ENCODE results near the gene CDH13.

Gene CDH13

GRCh38 chr16:83215406-83216001, 588.7 kb downstream of the CDH13 start:
- Mint-ChIP-seq H3K27ac (no peak overlapping the region), H3K9me3 (peaks cover 3% of the 10 kb centered on the region), H3K36me3 (ENCODE audit: low read depth) (no peaks in the 10 kb centered on the region), H3K4me3 (no peak overlapping the region), H3K27me3 (ENCODE audit: low read depth) (no peaks in the 10 kb centered on the region), H3K4me1 (ENCODE audit: low read depth) (peaks cover 3% of the 10 kb centered on the region)

DNA sequence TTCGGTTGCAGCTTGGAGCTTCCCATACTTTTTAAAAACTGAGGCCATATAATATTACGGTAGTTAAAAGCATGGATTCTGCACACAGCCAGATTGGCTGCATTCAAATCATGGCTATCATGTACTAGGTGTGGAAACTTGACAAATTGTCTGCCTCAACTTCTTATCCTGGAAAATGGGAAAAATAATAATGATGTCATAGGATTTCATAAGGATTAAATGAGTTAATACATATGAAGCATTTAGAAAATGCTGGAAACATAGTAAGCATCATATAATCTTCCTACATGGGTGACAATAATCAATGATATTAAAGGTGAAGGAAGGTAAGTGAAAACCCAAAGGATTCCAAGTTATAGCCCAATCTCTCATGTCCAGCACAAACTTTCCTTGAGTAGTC, 592.5 kb downstream of the CDH13 start:
- Mint-ChIP-seq H3K9me3 (peaks cover 3% of the 10 kb centered on the region), H3K4me3 (no peak overlapping the region), H3K27ac (no peak overlapping the region), H3K4me1 (ENCODE audit: low read depth) (peaks cover 2% of the 10 kb centered on the region), H3K36me3 (ENCODE audit: low read depth) (no peaks in the 10 kb centered on the region), H3K27me3 (ENCODE audit: low read depth) (no peaks in the 10 kb centered on the region)

DNA sequence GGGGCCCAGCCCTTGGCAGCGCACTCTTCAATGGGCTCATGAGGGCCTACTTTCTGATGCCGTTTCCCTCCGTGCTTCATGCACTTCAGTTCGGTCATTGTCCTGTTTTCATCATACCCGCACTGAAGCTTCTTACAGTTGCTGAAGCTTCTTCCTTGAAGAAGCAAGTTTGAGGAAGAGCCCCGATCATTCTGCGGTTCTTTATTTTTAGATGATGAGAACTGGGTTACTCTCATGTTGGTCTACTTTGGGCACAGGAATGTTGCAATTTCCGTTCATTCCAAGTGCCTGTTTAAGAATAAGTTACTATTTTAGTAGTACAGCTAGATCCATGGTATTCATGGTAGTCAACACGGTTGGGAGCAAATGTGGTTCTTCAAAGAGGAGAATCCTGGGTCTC, 593.3 kb downstream of the CDH13 start:
- H3K36me3 Mint-ChIP-seq (ENCODE audit: low read depth) = no peaks in the 10 kb centered on the region
- H3K27ac Mint-ChIP-seq = no peak overlapping the region
- H3K4me3 Mint-ChIP-seq = no peak overlapping the region
- peaks cover 2% of the 10 kb centered on the region for H3K4me1 Mint-ChIP-seq (ENCODE audit: low read depth)
- peaks cover 3% of the 10 kb centered on the region for H3K9me3 Mint-ChIP-seq
- no peaks in the 10 kb centered on the region for H3K27me3 Mint-ChIP-seq (ENCODE audit: low read depth)

DNA sequence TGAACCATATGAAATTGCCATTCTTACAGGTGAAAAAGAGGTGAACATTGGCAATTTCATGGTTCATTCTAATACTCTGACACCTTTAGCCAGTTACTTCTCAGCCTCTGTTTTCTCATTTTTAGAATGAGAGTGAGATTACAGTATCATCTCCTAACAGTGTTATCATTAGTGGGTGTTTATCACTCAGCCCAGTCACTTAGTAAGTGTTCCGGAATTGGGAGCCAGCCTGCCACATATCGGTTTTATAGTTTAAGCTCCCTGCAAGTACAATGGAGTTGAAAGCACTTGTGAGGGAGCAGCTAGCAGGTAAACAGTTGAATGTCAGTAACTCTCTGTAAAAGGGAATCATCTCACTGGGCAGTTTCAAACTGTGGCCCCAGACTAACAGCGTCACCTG, 597.9 kb downstream of the CDH13 start:
- Mint-ChIP-seq H3K4me1 (ENCODE audit: low read depth) (no peaks in the 10 kb centered on the region), H3K27me3 (ENCODE audit: low read depth) (no peaks in the 10 kb centered on the region)

GRCh38 chr16:83227336-83227735, 600.6 kb downstream of the CDH13 start:
- no peaks in the 10 kb centered on the region for H3K4me1 Mint-ChIP-seq (ENCODE audit: low read depth)
- no peaks in the 10 kb centered on the region for H3K36me3 Mint-ChIP-seq (ENCODE audit: low read depth)
- H3K4me3 Mint-ChIP-seq = no peak overlapping the region
- no peaks in the 10 kb centered on the region for H3K9me3 Mint-ChIP-seq
- no peaks in the 10 kb centered on the region for H3K27me3 Mint-ChIP-seq (ENCODE audit: low read depth)
- H3K27ac Mint-ChIP-seq = no peak overlapping the region

More for the DNA sequence above, 597.9 kb downstream of the CDH13 start:
- no peak overlapping the region for H3K27ac Mint-ChIP-seq
- H3K4me3 Mint-ChIP-seq = no peak overlapping the region
- no peaks in the 10 kb centered on the region for H3K9me3 Mint-ChIP-seq
- H3K36me3 Mint-ChIP-seq (ENCODE audit: low read depth) = no peaks in the 10 kb centered on the region

DNA sequence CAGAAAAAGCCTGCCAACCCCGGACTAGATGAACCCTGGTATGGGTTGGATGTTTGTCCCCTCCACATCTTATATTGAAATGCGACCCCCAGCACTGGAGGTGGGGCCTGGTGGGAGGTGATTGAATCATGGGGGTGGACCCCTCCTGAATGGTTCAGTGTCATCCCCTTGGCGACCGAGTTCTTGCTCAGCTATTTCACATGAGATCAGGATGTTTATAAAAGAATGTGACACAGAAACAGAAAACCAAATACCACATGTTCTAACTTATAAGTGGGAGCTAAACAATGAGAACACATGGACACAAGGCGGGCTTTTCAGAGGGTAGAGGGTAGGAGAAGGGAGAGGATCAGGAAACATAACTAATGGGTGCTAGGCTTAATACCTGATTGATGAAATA, 605.0 kb downstream of the CDH13 start:
- no peak overlapping the region for H3K4me3 Mint-ChIP-seq
- H3K4me1 Mint-ChIP-seq (ENCODE audit: low read depth) = no peaks in the 10 kb centered on the region
- no peaks in the 10 kb centered on the region for H3K9me3 Mint-ChIP-seq
- H3K36me3 Mint-ChIP-seq (ENCODE audit: low read depth) = no peaks in the 10 kb centered on the region
- H3K27me3 Mint-ChIP-seq (ENCODE audit: low read depth) = no peaks in the 10 kb centered on the region
- no peak overlapping the region for H3K27ac Mint-ChIP-seq

GRCh38 chr16:83233153-83233552, 606.4 kb downstream of the CDH13 start:
- no peaks in the 10 kb centered on the region for H3K27me3 Mint-ChIP-seq (ENCODE audit: low read depth)
- no peak overlapping the region for H3K27ac Mint-ChIP-seq
- no peaks in the 10 kb centered on the region for H3K4me1 Mint-ChIP-seq (ENCODE audit: low read depth)

GRCh38 chr16:83238949-83239691, 612.4 kb downstream of the CDH13 start:
- Mint-ChIP-seq H3K9me3 (no peaks in the 10 kb centered on the region), H3K4me3 (no peak overlapping the region)

More at GRCh38 chr16:83233153-83233552, 606.4 kb downstream of the CDH13 start:
- Mint-ChIP-seq H3K4me3 (no peak overlapping the region), H3K9me3 (no peaks in the 10 kb centered on the region), H3K36me3 (ENCODE audit: low read depth) (no peaks in the 10 kb centered on the region)

GRCh38 chr16:83244057-83244456, 617.3 kb downstream of the CDH13 start:
- Mint-ChIP-seq H3K4me3 (no peak overlapping the region), H3K9me3 (no peaks in the 10 kb centered on the region), H3K27ac (no peak overlapping the region), H3K4me1 (ENCODE audit: low read depth) (no peaks in the 10 kb centered on the region), H3K36me3 (ENCODE audit: low read depth) (no peaks in the 10 kb centered on the region), H3K27me3 (ENCODE audit: low read depth) (no peaks in the 10 kb centered on the region)

More at GRCh38 chr16:83238949-83239691, 612.4 kb downstream of the CDH13 start:
- H3K27ac Mint-ChIP-seq = no peak overlapping the region
- H3K4me1 Mint-ChIP-seq (ENCODE audit: low read depth) = no peaks in the 10 kb centered on the region
- H3K36me3 Mint-ChIP-seq (ENCODE audit: low read depth) = no peaks in the 10 kb centered on the region
- H3K27me3 Mint-ChIP-seq (ENCODE audit: low read depth) = no peaks in the 10 kb centered on the region

DNA sequence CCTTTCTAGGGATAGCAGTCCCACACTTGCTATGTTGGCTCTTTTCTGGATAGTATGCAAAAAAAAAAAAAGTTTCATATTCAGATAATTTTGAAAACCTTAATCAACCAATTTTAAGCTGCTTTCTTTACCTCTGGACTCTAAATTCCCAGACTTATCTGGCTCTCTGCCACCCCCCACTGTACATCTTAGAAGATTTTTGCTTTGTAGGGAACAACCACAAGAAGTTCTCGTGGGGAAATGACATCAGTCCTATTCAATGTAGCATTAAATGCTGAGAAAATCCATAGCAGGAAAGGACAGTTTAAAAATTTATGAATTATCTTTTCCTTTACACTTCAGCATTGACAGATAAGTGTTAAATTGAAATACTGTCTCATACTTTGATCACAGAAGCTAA, 618.3 kb downstream of the CDH13 start:
- H3K27me3 Mint-ChIP-seq (ENCODE audit: low read depth) = no peaks in the 10 kb centered on the region
- no peaks in the 10 kb centered on the region for H3K9me3 Mint-ChIP-seq
- no peaks in the 10 kb centered on the region for H3K36me3 Mint-ChIP-seq (ENCODE audit: low read depth)
- H3K4me3 Mint-ChIP-seq = no peak overlapping the region
- no peak overlapping the region for H3K27ac Mint-ChIP-seq
- no peaks in the 10 kb centered on the region for H3K4me1 Mint-ChIP-seq (ENCODE audit: low read depth)

GRCh38 chr16:83247767-83248372, 621.1 kb downstream of the CDH13 start:
- no peaks in the 10 kb centered on the region for H3K27me3 Mint-ChIP-seq (ENCODE audit: low read depth)

DNA sequence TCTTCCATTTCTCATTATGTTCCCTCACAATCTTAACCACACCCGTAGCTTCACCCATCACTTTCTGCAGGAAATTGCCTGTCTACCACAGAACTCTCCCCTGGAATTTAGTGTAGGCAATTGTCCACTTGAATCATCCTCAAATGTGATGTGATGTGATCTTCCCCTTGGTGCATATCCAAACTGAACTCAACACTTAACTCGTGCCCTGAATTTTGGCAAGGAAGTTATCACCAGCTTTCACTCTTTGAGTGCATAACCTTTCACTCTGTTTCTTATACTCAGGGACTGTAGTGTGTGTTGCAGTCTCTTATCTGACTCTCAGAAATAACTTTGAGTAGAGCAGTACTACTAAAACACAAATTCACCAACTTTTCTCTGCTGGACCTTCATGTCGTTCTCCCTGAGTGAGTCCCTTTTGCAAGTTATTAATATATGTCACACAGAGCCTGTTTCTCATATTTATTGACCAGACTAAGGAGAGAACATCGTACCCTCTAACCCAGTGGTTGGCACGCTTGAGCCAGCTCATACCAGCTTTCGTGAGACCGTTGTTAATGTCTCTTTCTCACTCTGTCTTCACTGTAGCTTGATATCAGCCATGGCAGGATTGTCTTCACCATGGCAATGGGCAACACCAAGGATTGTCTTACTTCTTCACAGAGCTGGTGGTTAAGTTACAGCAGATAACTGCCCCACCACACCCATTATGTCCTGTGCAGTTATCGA, 622.1 kb downstream of the CDH13 start:
- no peaks in the 10 kb centered on the region for H3K9me3 Mint-ChIP-seq
- no peaks in the 10 kb centered on the region for H3K27me3 Mint-ChIP-seq (ENCODE audit: low read depth)
- H3K4me1 Mint-ChIP-seq (ENCODE audit: low read depth) = no peaks in the 10 kb centered on the region
- no peak overlapping the region for H3K4me3 Mint-ChIP-seq
- no peak overlapping the region for H3K27ac Mint-ChIP-seq
- H3K36me3 Mint-ChIP-seq (ENCODE audit: low read depth) = no peaks in the 10 kb centered on the region

More at GRCh38 chr16:83247767-83248372, 621.1 kb downstream of the CDH13 start:
- no peak overlapping the region for H3K4me3 Mint-ChIP-seq
- no peaks in the 10 kb centered on the region for H3K9me3 Mint-ChIP-seq
- H3K4me1 Mint-ChIP-seq (ENCODE audit: low read depth) = no peaks in the 10 kb centered on the region
- no peaks in the 10 kb centered on the region for H3K36me3 Mint-ChIP-seq (ENCODE audit: low read depth)
- H3K27ac Mint-ChIP-seq = no peak overlapping the region

GRCh38 chr16:83253521-83253920, 626.8 kb downstream of the CDH13 start:
- Mint-ChIP-seq H3K27me3 (ENCODE audit: low read depth) (no peaks in the 10 kb centered on the region), H3K4me3 (no peak overlapping the region), H3K9me3 (no peaks in the 10 kb centered on the region), H3K36me3 (ENCODE audit: low read depth) (no peaks in the 10 kb centered on the region), H3K27ac (no peak overlapping the region), H3K4me1 (ENCODE audit: low read depth) (no peaks in the 10 kb centered on the region)

DNA sequence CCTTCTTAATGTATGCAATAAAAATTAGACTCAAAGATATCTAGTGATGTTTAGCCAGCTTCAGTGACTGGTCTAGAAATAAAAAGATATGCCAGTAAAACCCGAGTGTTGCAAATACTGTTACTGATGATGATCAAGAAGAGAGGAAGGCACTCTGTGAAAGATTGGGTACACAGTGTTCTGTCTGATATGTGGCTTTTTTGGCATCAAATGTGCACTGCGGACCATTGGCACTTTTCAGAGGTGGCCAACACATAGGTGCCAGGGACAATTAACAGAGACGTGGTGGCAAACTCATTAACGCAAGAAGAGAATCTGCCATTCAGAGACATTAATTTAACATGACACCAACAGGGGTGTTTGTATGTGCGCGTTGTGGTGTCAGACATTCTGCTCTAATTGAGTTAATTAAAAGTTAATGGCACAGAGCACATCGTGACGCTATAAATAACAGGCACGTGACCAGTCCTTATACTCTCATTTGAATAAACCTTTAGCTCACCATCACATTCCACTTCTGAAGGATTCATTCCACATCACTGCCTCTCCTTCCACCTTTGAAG, 631.7 kb downstream of the CDH13 start:
- Mint-ChIP-seq H3K27me3 (ENCODE audit: low read depth) (no peaks in the 10 kb centered on the region), H3K4me3 (no peak overlapping the region), H3K36me3 (ENCODE audit: low read depth) (no peaks in the 10 kb centered on the region), H3K9me3 (no peaks in the 10 kb centered on the region), H3K27ac (no peak overlapping the region), H3K4me1 (ENCODE audit: low read depth) (no peaks in the 10 kb centered on the region)
